Activated CD8-positive, alpha-beta memory T cell treated with anti-CD3 and anti-CD28 coated beads for 1 hour (primary cell): ENCODE measurements around the gene ACSBG1.

ENCODE experiments used
- DNase-seq, 2 donors: peaks; one replicate each; pipeline ENCODE4 v3.0.0-alpha.2; 2020; ENCODE audit warnings: low read depth in 1 of 2; ENCODE audit errors: extremely low read depth in 1 of 2

The ACSBG1 gene

GRCh38 chr15:78223396-78224022 lies 10.9 kb downstream of the ACSBG1 start:
- no peak for DNase-seq

GRCh38 chr15:78222745-78223395 lies 11.5 kb downstream of the ACSBG1 start:
- DNase-seq, result no peak

- no peak for DNase-seq
These were observed 13.7 kb downstream of the ACSBG1 start for GRCh38 chr15:78220713-78221112.

GRCh38 chr15:78216276-78217104 lies 17.9 kb downstream of the ACSBG1 start:
- no peak for DNase-seq

GRCh38 chr15:78213956-78214355 lies 20.4 kb downstream of the ACSBG1 start:
- no peak for DNase-seq

- DNase-seq, result no peak
These were observed 21.0 kb downstream of the ACSBG1 start for GRCh38 chr15:78213425-78213750.

- DNase-seq, result no peak
These were observed 21.6 kb downstream of the ACSBG1 start for GRCh38 chr15:78212546-78213424.

- no peak for DNase-seq
These were observed 22.4 kb downstream of the ACSBG1 start for GRCh38 chr15:78212008-78212407.

GRCh38 chr15:78211189-78211921 lies 23.0 kb downstream of the ACSBG1 start:
- no peak for DNase-seq

GRCh38 chr15:78210349-78210717 lies 24.0 kb downstream of the ACSBG1 start:
- no peak for DNase-seq

GRCh38 chr15:78209646-78210348 lies 24.6 kb downstream of the ACSBG1 start:
- no peak for DNase-seq

GRCh38 chr15:78208887-78209645 lies 25.3 kb downstream of the ACSBG1 start:
- DNase-seq, result no peak

GRCh38 chr15:78208341-78208844 lies 26.0 kb downstream of the ACSBG1 start:
- DNase-seq, result no peak

GRCh38 chr15:78207641-78208340 lies 26.6 kb downstream of the ACSBG1 start:
- no peak for DNase-seq

- no peak for DNase-seq
These were observed 27.3 kb downstream of the ACSBG1 start for GRCh38 chr15:78207110-78207458.

GRCh38 chr15:78206326-78207109 lies 27.8 kb downstream of the ACSBG1 start:
- no peak for DNase-seq

GRCh38 chr15:78205856-78206255 lies 28.5 kb downstream of the ACSBG1 start:
- DNase-seq, result no peak

GRCh38 chr15:78205337-78205736 lies 29.0 kb downstream of the ACSBG1 start:
- DNase-seq, result no peak
